DND-41 (cell line): Measurements from ENCODE around the gene LDB1.

Source experiments
- ATAC-seq: fragments of 200-7000 bp; cut with Tn5 transposase; 3 replicates; pipeline ENCODE4 v1.9.1; 2021; ENCODE audit warnings: low read depth; ENCODE audit not compliant: insufficient read depth
- DNase-seq: peaks from one replicate; pipeline ENCODE4 v3.0.0-alpha.2; 2020
- H2AFZ ChIP-seq: 2 replicates; pipeline ENCODE4 v1.6.0; 2012; ENCODE audit warnings: low read depth, low read length
- H3K27ac ChIP-seq: 2 replicates; pipeline ENCODE4 v1.5.1; 2012; ENCODE audit warnings: low read length, inconsistent platforms
- H3K27me3 ChIP-seq: fragments of 200-600 bp; sonication (generic); 2 replicates; pipeline ENCODE4 v1.6.0; 2012; ENCODE audit warnings: low read length, mild to moderate bottlenecking, inconsistent platforms; ENCODE audit not compliant: insufficient read depth, poor library complexity
- H3K36me3 ChIP-seq: 2 replicates; pipeline ENCODE4 v1.5.1; 2012; ENCODE audit warnings: low read length, inconsistent platforms; ENCODE audit not compliant: insufficient read depth
- H3K4me1 ChIP-seq: 2 replicates; pipeline ENCODE4 v1.5.1; 2012; ENCODE audit warnings: mild to moderate bottlenecking, low read length; ENCODE audit not compliant: insufficient read depth
- H3K4me2 ChIP-seq: 2 replicates; pipeline ENCODE4 v1.6.0; 2012; ENCODE audit warnings: mild to moderate bottlenecking, moderate library complexity, low read length, inconsistent platforms; ENCODE audit not compliant: insufficient read depth
- H3K4me3 ChIP-seq, 2 experiments: fragments of 200-600 bp in 1 of 2; shearing (Covaris generic) in 1 of 2; 2 replicates each; pipeline ENCODE4 v1.5.1; 2012 to 2016; ENCODE audit warnings: inconsistent platforms in 2 of 2, low read length in 2 of 2, mild to moderate bottlenecking in 2 of 2, low read depth in 1 of 2, moderate library complexity in 1 of 2
- H3K79me2 ChIP-seq: 2 replicates; pipeline ENCODE4 v1.6.0; 2012; ENCODE audit warnings: low read length, inconsistent platforms; ENCODE audit not compliant: insufficient read depth
- H3K9ac ChIP-seq: 2 replicates; pipeline ENCODE4 v1.6.0; 2012; ENCODE audit warnings: low read depth, mild to moderate bottlenecking, inconsistent platforms, low read length, moderate library complexity
- H3K9me3 ChIP-seq: 2 replicates; pipeline ENCODE4 v1.5.1; 2012; ENCODE audit warnings: low read length, moderate library complexity, mild to moderate bottlenecking, inconsistent platforms; ENCODE audit not compliant: insufficient read depth, severe bottlenecking
- H4K20me1 ChIP-seq: 2 replicates; pipeline ENCODE4 v1.6.0; 2012; ENCODE audit warnings: low read length; ENCODE audit not compliant: insufficient read depth
- EZH2 ChIP-seq: IDR thresholded peaks from 3 replicates; pipeline ENCODE4 v1.6.1; 2012; ENCODE audit warnings: borderline replicate concordance, low read depth, mild to moderate bottlenecking, moderate library complexity, low read length, inconsistent platforms; ENCODE audit not compliant: severe bottlenecking
- TF ChIP-seq, protein P1 (sequence below): IDR thresholded peaks from 2 replicates; pipeline ENCODE4 v1.5.1; 2012; ENCODE audit warnings: borderline replicate concordance, low read length, moderate library complexity, mild to moderate bottlenecking; ENCODE audit not compliant: poor library complexity, severe bottlenecking; ENCODE audit errors: extremely low read depth

Gene LDB1

GRCh38 chr10:102106998-102107397, 13.2 kb downstream of the LDB1 start:
- Histone ChIP-seq H3K9me3 (no peaks in the 10 kb centered on the region), H3K4me2 (no peak overlapping the region), H3K4me1 (no peaks in the 10 kb centered on the region), H3K36me3 (peaks cover 53% of the 10 kb centered on the region), H3K4me3 (no peak overlapping the region), H3K27ac (no peak overlapping the region), H3K27me3 (no peaks in the 10 kb centered on the region), H2AFZ (no peak overlapping the region), H4K20me1 (peaks cover 9% of the 10 kb centered on the region), H3K79me2 (peaks cover 9% of the 10 kb centered on the region), H3K9ac (no peak overlapping the region)
- TF ChIP-seq EZH2, result no peak
- TF ChIP-seq, protein P1, sequence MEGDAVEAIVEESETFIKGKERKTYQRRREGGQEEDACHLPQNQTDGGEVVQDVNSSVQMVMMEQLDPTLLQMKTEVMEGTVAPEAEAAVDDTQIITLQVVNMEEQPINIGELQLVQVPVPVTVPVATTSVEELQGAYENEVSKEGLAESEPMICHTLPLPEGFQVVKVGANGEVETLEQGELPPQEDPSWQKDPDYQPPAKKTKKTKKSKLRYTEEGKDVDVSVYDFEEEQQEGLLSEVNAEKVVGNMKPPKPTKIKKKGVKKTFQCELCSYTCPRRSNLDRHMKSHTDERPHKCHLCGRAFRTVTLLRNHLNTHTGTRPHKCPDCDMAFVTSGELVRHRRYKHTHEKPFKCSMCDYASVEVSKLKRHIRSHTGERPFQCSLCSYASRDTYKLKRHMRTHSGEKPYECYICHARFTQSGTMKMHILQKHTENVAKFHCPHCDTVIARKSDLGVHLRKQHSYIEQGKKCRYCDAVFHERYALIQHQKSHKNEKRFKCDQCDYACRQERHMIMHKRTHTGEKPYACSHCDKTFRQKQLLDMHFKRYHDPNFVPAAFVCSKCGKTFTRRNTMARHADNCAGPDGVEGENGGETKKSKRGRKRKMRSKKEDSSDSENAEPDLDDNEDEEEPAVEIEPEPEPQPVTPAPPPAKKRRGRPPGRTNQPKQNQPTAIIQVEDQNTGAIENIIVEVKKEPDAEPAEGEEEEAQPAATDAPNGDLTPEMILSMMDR, result no peak
- ATAC-seq, result no peak
- no peak for DNase-seq

DNA sequence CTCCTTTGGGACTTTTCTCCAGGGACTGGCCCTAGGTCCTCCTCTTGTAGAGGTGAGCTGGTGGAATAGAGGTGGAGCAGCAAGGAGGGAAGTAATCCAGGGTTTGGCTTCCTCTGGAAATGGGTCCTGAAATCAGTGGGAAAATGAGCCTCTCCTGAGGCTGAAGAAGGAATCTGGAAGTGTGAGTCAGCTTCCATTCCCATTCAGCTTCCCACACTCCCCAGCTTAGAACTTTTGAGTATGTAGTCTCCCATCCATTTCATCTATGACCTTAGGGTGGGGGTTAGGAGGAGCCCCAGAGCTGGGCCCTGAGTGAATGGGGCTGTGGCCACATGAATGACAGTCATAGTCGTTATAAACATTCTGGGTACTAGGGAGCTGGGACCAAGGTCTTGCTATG, 17.7 kb downstream of the LDB1 start:
- Histone ChIP-seq H3K9ac (no peak overlapping the region), H2AFZ (no peak overlapping the region), H3K9me3 (no peaks in the 10 kb centered on the region), H3K36me3 (peaks cover 9% of the 10 kb centered on the region; the same call in 1 of the 2 replicates), H3K27me3 (no peaks in the 10 kb centered on the region), H3K27ac (no peak overlapping the region), H3K79me2 (no peaks in the 10 kb centered on the region), H4K20me1 (peaks cover 3% of the 10 kb centered on the region; the same call in 1 of the 2 replicates), H3K4me2 (no peak overlapping the region), H3K4me1 (no peaks in the 10 kb centered on the region), H3K4me3 (no peak overlapping the region)
- ATAC-seq, result no peak
- no peak for TF ChIP-seq EZH2
- TF ChIP-seq, protein P1, result no peak
- no peak for DNase-seq

- Histone ChIP-seq H3K4me3 (no peak overlapping the region), H3K4me2 (no peak overlapping the region), H3K27ac (no peak overlapping the region), H3K27me3 (no peaks in the 10 kb centered on the region), H4K20me1 (no peaks in the 10 kb centered on the region), H3K9me3 (no peaks in the 10 kb centered on the region), H3K79me2 (no peaks in the 10 kb centered on the region), H3K4me1 (no peaks in the 10 kb centered on the region), H2AFZ (no peak overlapping the region), H3K9ac (no peak overlapping the region), H3K36me3 (no peaks in the 10 kb centered on the region)
- TF ChIP-seq, protein P1, result peak; percentile 11
- TF ChIP-seq EZH2, result no peak
- ATAC-seq (no peak), DNase-seq (no peak)
Observed at GRCh38 chr10:102101152-102101551, 19.0 kb downstream of the LDB1 start.

GRCh38 chr10:102096449-102096848, 23.7 kb downstream of the LDB1 start:
- no peak overlapping the region for H3K9ac ChIP-seq
- H3K36me3 ChIP-seq, result no peaks in the 10 kb centered on the region
- H4K20me1 ChIP-seq, result no peaks in the 10 kb centered on the region
- H3K4me3 ChIP-seq, result no peak overlapping the region
- H3K4me1 ChIP-seq, result no peaks in the 10 kb centered on the region
- H3K4me2 ChIP-seq, result no peak overlapping the region
- no peak for ATAC-seq
- TF ChIP-seq EZH2, result no peak
- TF ChIP-seq, protein P1, result no peak
- no peaks in the 10 kb centered on the region for H3K27me3 ChIP-seq
- H3K27ac ChIP-seq, result no peak overlapping the region
- H2AFZ ChIP-seq, result no peak overlapping the region
- DNase-seq, result no peak
- no peaks in the 10 kb centered on the region for H3K9me3 ChIP-seq
- H3K79me2 ChIP-seq, result no peaks in the 10 kb centered on the region
